NCI-H128 (cell line): ENCODE measurements around the gene HOXD10.

ENCODE experiments used
- DNase-seq: peaks from one replicate; lab custom pipeline; 2025; ENCODE audit not compliant: unreplicated experiment; lab: John Stamatoyannopoulos, UW

Gene HOXD10

DNA sequence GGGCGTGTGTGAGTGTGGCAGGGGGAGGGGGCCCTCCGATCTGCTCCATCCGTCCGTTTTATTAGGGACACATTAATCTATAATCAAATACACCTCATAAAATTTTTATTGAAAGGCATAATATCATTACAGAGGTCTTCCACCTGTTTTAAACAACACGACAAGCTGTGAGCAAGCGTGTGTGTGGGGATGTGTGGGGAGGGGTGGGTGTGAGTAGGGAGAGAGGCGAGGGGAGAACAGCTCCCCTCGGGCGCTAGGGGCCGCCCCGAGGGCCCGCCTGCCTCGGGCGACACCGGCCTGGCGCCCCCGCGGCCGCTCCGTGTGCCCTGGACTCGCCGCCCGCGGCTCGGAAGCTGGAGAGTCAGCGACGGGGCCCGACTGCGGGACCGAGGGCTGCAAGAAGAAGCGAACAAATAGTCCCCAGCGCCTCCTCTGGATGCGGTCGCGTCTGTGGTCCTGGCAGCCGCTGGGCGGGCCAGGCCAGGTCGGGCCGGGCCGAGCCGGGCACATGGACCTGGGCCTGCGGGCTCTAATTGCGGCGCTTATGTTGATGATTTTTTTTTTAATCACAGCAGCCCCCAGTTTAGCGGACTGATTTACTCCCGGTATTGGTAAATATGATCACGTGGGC is 5.6 kb downstream of the HOXD10 start:
- no peak for DNase-seq

DNA sequence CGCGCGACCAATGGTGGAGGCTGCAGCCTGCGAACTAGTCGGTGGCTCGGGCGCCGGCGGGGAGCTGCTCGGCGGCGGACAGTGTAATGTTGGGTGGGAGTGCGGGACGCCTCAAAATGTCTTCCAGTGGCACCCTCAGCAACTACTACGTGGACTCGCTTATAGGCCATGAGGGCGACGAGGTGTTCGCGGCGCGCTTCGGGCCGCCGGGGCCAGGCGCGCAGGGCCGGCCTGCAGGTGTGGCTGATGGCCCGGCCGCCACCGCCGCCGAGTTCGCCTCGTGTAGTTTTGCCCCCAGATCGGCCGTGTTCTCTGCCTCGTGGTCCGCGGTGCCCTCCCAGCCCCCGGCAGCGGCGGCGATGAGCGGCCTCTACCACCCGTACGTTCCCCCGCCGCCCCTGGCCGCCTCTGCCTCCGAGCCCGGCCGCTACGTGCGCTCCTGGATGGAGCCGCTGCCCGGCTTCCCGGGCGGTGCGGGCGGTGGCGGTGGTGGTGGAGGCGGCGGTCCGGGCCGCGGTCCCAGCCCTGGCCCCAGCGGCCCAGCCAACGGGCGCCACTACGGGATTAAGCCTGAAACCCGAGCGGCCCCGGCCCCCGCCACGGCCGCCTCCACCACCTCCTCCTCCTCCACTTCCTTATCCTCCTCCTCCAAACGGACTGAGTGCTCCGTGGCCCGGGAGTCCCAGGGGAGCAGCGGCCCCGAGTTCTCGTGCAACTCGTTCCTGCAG is 6.3 kb downstream of the HOXD10 start, which contains the start of gene HOXD9:
TSS of gene HOXD9 (plus strand) at position 37 of the 728 bp plus-strand sequence. CDS start at position 87, 50 bp downstream.
- DNase-seq = no peak

DNA sequence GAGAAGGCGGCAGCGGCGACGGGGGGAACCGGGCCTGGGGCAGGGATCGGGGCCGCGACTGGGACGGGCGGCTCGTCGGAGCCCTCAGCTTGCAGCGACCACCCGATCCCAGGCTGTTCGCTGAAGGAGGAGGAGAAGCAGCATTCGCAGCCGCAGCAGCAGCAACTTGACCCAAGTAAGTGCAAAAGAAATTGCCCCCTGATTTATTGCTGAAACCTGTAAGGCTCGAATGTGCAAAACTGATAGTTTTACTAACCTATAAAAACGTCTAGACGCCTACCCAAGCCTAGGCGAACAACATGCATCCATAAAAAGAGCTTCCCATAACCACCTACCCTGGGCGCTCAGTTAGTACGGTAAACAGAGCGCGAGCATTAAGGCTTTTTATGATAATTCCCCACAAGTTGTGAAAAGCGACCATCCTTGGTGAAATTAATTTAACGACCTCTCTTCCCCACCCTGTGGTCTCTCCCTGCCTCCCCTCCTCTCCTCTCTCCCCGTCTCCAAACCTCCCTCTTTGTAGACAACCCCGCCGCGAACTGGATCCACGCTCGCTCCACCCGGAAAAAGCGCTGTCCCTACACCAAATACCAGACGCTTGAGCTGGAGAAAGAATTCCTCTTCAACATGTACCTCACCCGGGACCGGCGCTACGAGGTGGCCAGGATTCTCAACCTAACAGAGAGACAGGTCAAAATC is 7.0 kb downstream of the HOXD10 start:
- DNase-seq = no peak

DNA sequence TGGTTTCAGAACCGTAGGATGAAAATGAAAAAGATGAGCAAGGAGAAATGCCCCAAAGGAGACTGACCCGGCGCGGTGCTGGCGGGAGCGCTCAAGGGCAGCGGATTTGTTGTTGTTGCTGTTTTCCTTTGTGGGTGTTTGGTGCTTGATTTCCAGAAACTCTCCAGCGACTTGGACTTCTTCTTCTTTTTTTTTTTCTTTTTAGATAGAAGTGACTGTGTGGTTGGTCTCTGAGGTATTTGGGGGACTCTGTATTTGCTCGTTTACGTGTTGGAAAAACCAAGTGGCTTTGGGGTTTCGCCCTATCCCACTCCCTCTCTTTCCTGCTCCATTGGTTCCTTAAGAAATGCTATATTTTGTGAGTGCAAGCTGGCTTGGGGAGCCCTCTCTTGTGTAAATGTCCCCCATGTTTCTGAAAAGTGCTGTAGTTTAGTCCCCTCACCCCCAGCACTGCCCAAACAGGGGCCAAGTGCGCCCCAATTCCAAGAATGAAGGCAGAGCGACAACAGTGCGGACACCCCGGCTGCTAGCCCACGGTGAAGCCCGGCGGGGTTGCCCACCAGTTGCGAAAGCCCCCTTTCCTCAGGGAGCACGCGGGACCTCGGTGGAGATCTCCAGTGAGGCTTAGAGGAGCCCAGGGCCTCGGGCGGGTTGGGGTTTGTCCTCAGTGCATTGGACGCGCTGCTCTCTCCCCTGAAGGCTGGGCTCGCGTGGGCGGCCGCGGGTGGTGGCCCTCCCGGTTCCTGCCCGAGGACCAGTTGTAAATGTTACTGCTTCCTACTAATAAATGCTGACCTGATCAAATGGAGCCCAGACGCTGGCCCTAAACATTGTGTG is 7.8 kb downstream of the HOXD10 start:
- no peak for DNase-seq

DNA sequence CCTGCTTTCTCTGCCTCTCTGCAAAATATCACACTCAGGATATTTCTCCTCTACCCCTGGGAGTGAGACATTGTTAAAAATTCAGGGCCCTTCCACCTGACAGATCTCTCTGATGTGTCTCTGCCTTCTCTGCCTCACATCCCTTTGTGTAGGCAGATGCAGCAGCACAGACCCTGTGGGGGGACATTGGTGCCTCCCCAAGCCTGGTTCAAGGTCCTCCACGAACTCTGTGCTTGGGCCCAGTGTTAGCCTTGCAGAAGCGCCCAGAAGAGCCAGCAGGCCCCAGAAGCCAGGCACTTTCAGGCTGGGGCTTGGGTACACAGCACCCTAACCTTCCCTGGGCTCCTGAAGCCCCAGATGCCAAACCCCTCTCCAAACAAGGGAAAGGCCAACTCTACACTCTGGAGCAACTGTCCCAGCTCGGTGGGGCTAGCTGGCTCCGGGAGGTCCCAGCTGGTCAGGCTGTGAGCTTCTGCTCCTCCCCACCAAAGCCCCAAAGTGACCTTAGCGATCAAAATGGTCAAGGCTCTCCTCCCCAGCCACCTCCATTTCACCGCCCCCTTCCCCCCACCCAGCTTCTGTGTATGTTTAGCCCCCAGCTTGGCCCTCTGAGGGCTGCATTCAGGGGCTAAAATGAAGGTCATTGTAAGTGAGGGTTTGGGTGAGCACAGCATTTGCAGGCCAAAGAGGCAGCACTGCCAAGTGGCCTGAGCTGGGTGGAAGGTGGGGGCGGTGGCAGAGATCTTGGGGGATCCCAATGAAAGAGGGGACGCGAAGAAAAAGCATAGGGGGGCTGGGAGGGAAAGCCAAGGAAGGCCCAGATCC is 8.6 kb downstream of the HOXD10 start:
- DNase-seq = no peak

DNA sequence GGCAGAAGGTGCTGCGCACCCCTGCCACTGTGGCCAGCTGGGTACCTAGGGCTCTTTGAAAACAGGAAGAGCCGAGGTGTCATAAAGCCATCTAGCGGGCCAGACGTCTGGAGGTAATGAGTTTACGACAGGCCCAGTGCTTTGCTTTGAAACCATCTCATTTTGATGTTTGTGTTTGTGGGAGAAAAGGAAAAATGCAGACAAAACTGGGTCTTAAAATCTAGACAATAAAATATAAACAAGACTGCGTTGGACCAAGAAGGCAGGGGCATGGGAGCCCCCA is 9.1 kb downstream of the HOXD10 start:
- DNase-seq = no peak

DNA sequence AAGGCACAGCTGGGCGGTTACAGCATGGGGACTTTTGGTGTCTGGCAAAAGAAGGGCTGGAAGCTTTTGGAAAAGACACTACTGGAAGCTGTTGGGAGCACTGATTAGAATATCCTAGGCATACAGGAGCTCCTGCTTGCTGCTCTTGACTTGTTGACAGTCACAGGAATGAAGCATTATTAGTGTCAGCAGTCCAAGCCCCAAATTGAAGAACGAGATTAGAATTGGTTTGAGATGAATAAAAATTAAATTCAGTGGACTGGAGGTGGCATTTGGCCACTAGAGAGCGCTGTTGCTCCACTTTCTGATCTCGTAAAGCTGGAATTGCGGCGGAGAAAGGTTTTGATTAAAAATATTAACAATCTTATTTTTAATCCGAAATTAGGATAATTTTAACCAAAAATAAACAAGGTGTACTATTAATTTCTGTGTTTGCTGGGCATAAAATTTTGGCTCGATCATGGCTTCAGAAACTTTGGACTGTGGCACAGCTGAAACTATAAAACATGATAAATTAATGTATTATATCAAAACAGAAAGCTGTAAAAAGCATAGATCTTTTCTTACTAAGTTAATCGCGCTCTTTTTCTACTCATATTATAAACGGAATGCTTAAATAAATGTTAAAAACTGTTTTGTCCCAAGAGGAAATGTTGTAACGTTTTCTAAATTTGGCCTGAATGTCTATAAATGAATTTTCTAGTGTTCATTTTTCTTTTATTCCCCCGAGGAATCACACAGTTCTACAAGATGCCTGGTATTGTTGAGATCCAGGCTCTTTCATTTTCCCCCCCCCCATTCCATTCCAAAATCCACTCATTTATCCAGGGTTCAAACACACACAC is 10.6 kb downstream of the HOXD10 start:
- DNase-seq = no peak

DNA sequence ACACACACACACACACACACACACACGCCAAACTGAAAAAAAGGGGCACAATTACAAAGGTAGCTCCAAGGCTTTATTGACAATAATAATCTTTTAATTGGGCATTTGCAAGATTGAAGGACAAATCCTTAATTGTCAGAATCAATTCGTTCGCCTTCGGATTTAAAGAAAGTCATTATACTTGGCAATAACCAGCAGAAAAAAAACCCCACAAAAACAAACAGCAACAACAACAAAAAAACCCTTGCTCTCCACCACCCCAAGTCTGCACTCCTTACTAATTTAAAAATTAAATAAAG is 11.1 kb downstream of the HOXD10 start:
- no peak for DNase-seq

DNA sequence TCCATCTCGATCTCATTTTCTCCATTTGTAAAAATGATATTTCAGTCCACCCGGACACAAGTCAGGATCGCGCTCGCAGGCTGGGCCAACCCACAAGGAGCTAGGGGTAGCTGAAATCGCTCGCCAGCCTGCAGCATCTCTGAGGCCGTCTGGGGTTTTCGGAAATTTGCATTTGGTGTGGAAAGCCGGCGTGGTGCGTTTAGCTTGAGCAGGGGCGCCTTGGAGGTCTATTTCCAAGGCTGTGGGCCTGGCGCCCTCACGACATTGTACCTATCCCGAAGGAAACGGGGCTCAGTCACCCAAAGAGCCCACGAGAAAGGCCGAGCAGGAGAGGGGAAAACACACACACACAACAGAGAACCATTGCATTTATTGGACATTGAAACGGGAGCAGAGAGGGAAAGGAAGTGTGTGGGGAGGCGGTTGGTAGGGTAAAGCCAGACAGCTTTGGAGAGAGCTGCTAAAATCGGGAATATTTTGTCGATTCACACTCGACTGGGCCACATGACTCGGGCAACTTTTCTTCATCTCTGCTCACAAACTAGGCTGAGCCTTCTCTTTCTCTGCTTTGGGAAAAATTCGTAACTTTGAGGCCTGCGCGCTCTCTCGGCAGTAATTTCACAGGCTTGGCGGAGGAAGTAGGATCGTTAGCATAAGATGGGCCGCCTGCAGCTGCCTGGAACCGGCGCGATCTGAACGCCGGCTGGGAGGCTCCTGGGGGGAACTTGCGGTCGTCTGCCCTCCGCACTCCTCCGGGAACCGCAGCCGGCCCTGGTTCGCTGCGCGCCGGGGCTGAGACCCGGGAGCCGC is 11.8 kb downstream of the HOXD10 start:
- DNase-seq = no peak

DNA sequence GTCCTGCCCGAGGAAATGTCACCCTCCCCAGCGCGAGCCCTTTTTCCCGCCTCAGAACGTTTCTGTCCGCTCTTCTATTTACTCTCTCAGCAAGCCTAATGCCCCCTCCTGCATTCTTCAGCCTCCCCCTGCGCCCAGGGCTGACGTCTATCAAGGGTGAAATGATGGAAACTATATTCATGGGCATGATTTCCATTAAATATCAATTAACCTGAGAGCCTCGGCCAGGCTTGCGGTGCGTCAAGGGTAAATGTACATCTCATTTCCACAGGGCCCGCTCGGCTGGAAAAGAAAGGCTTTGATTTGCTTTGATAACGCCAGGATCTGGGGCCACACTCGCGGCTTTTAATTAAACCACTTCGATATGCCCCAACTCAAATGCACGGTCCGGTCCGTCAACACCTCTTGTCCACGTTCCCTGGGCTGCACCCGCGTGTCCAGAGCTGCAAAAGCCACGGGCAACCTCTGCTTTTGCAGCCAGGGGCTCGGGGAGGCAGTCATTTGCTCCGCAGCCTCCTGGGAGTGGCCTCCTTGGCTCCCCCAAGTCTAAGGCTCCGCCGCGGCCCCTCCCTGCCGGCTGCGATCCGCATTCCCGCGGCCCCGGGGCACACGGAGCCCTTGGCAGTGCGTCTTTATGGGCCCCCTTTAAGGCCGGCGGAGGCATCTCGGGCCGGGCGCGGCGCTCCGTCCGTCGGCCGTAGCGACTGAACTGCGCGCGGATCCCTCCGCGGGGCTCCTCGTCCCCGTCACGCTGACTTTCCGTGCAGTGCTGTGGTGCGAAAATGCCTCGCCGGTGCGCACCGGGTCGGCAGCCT is 12.6 kb downstream of the HOXD10 start, which contains the start of gene HOXD8:
TSS of gene HOXD8 (plus strand) at position 724 of the 815 bp plus-strand sequence. CDS start 662 bp downstream, outside the sequence.
- DNase-seq = peak; percentile 42

DNA sequence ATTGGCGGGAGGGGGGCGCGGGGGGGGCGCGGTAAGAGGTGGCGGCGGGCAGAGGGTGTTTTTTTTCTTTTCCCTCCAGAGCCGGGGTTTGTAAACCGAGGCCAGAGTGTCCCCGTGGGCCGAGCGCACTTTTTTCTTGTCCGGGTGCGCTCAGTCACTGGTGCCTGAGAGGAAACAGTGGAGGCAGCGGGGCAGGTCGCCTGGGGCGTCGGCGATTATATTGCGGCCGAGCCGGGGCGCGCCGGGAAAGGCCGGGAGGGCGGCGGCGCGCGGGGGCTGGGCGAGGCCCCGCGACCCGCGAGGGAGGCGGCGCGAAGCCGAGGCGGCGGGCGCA is 13.2 kb downstream of the HOXD10 start:
- DNase-seq = no peak

DNA sequence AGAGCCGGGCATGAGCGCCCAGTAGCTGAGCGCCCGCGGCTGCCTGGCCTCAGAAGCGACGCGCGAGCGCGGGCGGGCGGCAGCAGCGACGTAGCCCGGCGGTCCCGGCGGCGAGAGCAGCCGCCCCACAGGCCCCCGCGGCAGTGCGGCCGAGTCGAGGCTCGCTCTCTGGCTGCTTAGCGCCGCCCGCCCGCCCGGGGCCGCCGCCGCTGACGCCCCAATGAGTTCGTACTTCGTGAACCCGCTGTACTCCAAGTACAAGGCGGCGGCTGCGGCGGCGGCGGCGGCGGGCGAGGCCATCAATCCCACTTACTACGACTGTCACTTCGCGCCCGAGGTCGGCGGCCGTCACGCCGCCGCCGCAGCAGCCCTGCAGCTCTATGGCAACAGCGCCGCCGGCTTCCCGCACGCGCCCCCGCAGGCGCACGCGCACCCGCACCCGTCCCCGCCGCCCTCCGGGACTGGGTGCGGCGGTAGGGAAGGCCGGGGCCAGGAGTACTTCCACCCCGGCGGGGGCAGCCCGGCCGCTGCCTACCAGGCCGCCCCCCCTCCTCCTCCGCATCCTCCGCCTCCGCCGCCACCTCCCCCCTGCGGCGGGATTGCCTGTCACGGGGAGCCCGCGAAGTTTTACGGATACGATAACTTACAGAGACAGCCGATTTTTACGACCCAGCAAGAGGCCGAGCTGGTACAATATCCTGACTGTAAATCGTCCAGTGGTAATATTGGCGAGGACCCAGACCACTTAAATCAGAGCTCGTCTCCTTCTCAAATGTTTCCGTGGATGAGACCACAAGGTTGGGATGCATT is 13.8 kb downstream of the HOXD10 start:
- no peak for DNase-seq

DNA sequence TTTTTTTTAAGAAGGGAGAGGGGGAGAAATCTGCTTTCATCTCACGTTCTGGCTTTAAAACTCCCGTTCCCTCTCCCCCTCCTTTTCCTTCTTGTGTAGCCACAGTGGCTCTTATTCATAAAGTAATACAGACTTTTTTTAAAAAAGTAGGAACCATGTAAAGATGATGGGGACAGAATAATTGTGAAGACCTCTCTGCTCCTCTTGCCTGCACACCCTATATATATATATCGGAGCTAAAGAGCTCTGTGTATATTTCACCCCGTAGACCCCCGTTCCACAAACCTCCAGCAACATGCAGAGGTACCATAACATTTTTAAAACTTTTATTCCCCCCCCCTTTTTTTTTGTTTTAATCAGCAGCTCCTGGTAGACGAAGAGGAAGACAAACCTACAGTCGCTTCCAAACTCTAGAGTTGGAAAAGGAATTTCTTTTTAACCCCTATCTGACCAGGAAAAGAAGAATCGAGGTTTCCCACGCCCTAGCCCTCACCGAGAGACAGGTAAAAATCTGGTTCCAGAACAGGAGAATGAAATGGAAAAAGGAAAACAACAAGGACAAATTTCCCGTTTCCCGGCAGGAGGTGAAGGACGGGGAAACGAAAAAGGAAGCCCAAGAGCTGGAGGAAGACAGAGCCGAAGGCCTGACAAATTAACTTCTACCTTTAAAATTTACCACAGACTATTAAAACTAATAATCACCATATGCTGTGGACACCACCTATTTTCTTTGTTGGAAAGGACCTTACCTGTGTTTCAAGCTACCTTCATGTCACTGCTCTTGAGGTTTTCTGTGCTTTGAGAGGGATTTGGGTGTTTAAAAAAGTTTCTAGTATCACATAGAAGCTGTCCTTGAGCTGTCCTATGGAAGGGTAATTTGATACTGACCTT is 14.6 kb downstream of the HOXD10 start:
- DNase-seq = no peak

DNA sequence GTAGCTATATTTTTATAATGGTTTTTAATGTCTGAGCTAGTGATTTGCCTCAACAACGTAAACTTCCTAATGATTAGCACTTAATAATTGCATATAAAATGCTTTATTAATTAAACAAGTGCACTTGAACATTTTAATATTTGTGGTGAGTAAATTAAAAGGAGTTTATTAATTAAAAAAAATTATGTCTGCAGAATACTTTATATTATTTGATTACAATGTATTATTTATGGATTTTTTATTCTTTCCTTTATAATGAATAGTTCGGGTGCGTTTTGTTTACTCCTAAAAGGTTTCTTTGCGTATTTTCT is 15.2 kb downstream of the HOXD10 start:
- DNase-seq = no peak

DNA sequence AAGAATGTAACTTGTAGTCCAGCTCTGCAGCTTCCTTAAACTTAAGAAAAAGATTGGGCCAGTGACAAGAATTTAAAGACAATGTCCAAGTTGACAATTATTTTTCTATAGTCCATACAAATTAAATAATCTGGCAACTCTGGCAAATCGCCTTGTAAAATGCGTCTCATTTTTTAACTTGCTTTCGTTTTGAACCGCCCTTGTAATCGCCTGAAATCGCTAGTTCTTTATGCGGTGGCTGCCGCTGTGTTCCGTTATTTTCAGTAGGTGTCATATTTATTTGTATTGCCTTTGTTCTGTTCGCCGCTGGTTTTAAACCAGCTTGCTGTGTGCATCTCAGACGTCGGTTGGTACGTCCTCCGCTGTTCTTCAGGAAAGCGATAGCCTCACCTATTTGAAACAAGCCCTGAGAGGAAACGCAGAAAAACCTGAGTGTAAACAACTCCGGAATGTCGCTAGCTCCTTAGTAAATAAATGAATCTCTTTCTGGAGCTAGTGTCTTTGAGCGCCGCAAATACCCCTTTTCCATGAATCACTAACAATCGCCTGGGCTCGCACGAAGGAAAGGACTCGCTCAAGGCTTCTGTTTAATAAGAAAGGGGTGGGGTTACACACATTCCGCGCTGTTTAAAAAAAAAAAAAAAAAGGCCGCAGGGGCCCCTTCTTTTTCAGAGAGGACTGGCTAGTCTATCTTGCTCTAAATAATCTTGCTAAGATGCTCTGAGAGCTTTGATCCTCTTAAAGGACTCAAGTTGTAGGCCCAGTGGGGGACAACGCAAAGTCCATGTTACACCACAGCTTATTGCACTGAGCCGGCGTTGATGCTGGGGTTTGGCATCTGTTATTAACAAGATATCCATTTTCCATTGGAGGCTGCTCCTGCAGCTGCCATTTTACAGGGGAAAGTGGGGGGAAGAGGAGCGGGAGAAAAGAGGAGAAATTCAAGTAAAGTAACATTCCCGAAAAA is 15.9 kb downstream of the HOXD10 start:
- no peak for DNase-seq
